ENCODE measurements around the gene PDGFA.

The PDGFA gene

DNA sequence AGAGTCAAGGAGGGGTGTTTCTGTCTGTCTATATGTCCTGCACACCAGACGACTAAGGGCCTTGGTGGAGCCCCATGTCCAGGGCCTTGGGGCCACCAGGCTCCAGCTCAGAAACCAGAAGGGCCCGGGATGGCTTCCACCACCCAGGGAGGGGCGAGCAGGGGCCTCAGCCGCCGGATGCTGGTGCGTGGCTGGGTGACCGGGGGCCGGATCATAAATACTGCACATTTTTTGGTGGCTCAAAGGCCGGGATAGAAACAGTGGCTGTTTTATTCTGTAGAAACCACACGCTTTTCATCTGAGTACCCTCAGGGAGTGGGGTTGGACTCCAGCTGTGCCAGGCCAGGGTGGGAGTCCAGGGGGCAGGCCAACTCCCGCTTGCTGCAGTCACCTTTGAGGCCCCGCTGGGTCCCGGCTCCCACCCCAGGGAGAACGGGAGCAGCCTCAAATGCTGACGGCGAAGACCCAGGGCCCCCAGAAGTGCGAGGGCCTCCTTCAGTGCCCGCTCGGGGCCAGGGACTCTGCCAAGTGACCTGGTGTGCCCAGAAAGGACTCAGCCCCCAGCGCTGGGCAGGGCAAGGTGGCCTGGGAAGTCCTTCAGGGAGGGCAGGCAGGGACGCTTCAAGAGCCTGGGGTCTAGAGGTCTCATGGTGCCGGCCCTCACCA is 28.2 kb downstream of the PDGFA start:
- Histone ChIP-seq H3K36me3 (ENCODE audit: control insufficient read depth, insufficient read depth, low read length) (no peaks in the 10 kb centered on the region), H3K4me3 (ENCODE audit: low read length) (no peak overlapping the region), H3K27ac (ENCODE audit: low read depth, low read length) (no peak overlapping the region), H3K27me3 (ENCODE audit: control insufficient read depth, insufficient read depth, low read length) (no peaks in the 10 kb centered on the region), H3K9ac (ENCODE audit: low read length) (no peak overlapping the region), H3K4me1 (ENCODE audit: control insufficient read depth, insufficient read depth, low read length) (no peaks in the 10 kb centered on the region)

DNA sequence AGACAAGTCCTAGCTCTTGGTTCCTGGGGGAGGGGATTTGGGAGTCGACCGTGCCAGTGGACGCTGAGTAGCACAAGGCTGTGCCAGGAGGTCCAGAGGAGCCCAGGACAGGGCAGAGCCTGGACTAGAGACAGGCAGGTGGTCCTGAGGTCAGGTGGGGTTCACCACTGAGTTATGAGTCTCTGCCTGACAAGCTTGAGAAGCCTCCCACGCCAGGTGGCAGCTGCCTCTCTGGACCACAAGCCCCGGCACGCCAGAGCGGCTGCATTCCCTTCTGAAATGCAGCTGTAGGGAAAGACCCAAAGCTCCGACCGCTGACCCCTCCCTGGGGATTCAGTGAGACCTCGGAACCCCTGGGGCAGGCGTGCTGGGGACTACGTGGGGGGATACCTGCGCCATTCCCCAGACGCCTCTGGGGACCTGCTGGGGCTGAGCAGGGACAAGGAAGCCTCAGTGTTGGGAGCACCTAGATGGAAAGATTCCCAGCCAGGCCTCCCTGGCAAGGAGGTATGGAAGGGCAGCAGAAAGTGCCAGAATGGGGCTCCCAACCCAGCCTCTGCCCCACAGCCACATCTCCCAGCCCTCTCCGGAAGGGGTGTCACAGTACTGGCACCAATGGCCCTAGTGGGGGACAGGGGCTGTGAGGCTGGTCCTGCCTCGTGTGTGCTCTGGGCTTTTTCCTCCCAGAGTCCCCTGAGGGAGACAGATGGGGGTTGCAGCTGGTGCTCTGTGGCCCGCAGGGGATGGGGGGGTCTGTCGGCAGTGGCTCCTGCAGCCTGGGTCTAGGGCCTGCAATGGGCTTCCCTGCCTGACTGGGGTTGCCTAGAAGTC is 29.0 kb downstream of the PDGFA start:
- H3K36me3 ChIP-seq (ENCODE audit: control insufficient read depth, insufficient read depth, low read length): no peaks in the 10 kb centered on the region
- no peaks in the 10 kb centered on the region for H3K4me1 ChIP-seq (ENCODE audit: control insufficient read depth, insufficient read depth, low read length)
- H3K27ac ChIP-seq (ENCODE audit: low read depth, low read length): no peak overlapping the region
- H3K27me3 ChIP-seq (ENCODE audit: control insufficient read depth, insufficient read depth, low read length): no peaks in the 10 kb centered on the region
- H3K4me3 ChIP-seq (ENCODE audit: low read length): no peak overlapping the region
- no peak overlapping the region for H3K9ac ChIP-seq (ENCODE audit: low read length)

DNA sequence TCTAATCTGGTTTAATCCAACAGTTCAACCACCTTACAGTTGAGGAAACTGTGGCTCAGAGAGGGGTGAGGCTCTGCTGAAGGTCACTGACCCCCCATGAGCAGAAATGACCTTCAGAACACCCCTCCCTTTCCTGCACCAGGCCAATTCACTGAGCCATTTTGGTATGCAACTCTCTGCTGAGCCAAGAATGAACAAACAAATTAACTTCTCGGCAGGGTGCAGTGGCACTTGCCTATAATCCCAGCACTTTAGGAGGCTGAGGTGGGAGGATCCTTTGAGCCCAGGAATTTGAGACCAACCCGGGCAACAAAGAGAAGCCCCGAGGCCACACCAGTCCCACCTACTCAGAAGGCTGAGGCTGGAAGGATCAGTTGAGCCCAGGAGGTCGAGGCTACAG is 29.8 kb downstream of the PDGFA start:
- Histone ChIP-seq H3K4me3 (ENCODE audit: low read length) (no peak overlapping the region), H3K27me3 (ENCODE audit: control insufficient read depth, insufficient read depth, low read length) (no peaks in the 10 kb centered on the region), H3K9ac (ENCODE audit: low read length) (no peak overlapping the region), H3K27ac (ENCODE audit: low read depth, low read length) (no peak overlapping the region), H3K36me3 (ENCODE audit: control insufficient read depth, insufficient read depth, low read length) (no peaks in the 10 kb centered on the region), H3K4me1 (ENCODE audit: control insufficient read depth, insufficient read depth, low read length) (no peaks in the 10 kb centered on the region)

DNA sequence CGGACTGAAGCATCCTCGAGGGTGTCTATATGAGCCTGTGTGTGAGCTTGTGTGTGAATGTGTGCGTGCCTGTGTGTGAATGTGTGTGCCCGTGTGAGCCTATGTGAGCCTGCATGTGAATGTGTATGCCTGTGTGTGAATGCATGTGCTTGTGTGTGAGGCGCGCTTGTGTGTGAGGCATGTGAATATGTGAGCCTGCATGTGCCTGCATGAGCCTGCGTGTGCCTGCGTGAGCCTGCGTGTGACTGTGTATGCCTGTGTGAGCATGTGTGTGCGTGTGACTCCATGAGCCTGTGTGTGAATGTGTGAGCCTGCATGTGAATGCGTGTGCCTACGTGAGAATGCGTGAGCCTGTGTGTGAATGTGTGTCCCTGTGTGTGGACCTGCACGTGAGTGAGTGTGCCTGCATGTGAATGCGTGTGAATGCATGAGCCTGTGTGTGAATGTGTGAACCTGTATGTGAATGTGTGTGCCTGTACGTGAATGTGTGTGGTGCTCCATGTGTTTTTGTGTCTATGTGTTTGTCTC is 33.4 kb downstream of the PDGFA start:
- no peaks in the 10 kb centered on the region for H3K4me1 ChIP-seq (ENCODE audit: control insufficient read depth, insufficient read depth, low read length)
- no peaks in the 10 kb centered on the region for H3K36me3 ChIP-seq (ENCODE audit: control insufficient read depth, insufficient read depth, low read length)
- H3K27me3 ChIP-seq (ENCODE audit: control insufficient read depth, insufficient read depth, low read length): no peaks in the 10 kb centered on the region
- no peak overlapping the region for H3K4me3 ChIP-seq (ENCODE audit: low read length)
- no peak overlapping the region for H3K27ac ChIP-seq (ENCODE audit: low read depth, low read length)
- no peak overlapping the region for H3K9ac ChIP-seq (ENCODE audit: low read length)

DNA sequence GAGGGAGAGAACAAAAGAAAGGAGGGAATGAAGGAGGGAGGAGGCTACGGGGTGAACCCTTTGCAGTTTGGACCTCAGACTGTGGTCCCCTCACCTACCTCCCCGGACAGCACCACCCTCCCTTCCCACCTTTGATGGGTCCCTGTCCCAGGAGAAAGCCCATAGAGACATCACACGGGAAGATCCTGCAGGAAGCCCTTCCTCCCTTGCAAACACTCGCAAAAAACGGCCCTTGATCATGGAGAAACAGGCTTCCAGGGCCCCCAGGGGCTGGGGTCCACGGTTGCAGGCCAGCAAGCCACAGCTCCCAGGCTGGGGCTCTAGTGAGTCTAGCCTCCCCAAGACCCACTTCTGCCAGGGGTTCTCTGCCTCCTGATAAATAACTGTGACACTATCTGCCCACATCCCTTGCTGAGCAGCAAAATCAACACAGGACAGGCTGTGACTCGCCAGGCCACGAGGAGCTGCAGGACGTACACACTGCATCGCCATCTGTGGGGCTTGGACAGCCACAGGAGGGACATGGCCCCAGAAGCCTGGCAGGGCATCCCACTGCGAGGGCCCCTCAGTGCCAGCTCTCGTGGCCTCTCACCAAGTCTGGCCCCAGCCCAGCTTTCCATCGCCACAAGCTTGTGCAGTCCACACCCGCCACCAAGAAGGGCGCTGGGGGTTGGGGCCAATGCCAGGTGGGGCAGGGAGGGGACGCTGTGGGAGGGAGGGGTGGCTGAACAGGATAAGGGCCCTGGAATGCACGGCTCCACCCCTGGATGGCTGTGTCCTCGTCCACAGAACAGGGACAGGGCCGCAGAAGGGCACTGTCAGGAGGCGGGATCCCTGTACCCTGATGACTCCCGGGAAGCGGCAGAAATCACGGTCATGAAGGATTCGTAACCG is 34.2 kb downstream of the PDGFA start:
- H3K4me3 ChIP-seq (ENCODE audit: low read length): no peak overlapping the region
- H3K27me3 ChIP-seq (ENCODE audit: control insufficient read depth, insufficient read depth, low read length): no peaks in the 10 kb centered on the region
- no peaks in the 10 kb centered on the region for H3K4me1 ChIP-seq (ENCODE audit: control insufficient read depth, insufficient read depth, low read length)

DNA sequence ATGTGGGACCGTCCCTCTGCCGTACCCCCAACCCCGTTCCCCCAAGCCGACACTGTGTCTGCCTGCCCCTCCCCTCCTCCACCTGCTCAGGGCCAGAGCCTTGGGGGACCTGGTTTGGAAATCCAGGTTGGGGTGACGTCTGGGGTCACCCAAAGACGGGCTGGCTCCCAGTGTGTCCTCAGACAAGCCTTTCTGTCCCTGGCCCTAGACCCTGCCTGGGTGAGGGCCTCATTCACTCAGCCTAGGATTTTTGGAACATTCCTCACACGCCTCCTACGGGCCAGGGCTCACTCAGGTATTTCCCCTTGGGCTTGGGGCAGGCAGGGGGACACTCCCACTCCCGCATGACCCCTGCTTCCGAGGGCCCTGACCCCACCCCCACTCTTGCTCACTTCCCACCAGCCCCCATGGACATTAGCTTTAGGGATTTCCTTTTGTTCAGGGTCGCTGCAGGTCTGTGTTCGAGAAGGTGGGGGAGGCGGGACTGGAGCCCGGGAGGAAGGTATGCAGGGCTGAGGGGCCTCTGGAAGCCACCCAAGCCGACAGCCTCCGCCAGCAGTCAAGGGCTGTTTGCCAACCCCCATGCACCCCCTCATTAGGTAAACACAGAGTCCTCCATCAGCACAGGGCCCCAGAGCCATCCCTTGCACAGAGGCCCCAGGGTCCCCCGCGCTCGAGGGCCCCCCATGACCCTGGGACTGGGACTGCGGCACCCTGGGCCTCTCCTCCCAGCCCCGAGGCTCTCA is 35.1 kb downstream of the PDGFA start:
- Histone ChIP-seq H3K9ac (ENCODE audit: low read length) (no peak overlapping the region), H3K36me3 (ENCODE audit: control insufficient read depth, insufficient read depth, low read length) (no peaks in the 10 kb centered on the region), H3K4me1 (ENCODE audit: control insufficient read depth, insufficient read depth, low read length) (no peaks in the 10 kb centered on the region), H3K27me3 (ENCODE audit: control insufficient read depth, insufficient read depth, low read length) (no peaks in the 10 kb centered on the region), H3K27ac (ENCODE audit: low read depth, low read length) (no peak overlapping the region), H3K4me3 (ENCODE audit: low read length) (no peak overlapping the region)

More for the DNA sequence above, 34.2 kb downstream of the PDGFA start:
- Histone ChIP-seq H3K27ac (ENCODE audit: low read depth, low read length) (no peak overlapping the region), H3K9ac (ENCODE audit: low read length) (no peak overlapping the region), H3K36me3 (ENCODE audit: control insufficient read depth, insufficient read depth, low read length) (no peaks in the 10 kb centered on the region)

DNA sequence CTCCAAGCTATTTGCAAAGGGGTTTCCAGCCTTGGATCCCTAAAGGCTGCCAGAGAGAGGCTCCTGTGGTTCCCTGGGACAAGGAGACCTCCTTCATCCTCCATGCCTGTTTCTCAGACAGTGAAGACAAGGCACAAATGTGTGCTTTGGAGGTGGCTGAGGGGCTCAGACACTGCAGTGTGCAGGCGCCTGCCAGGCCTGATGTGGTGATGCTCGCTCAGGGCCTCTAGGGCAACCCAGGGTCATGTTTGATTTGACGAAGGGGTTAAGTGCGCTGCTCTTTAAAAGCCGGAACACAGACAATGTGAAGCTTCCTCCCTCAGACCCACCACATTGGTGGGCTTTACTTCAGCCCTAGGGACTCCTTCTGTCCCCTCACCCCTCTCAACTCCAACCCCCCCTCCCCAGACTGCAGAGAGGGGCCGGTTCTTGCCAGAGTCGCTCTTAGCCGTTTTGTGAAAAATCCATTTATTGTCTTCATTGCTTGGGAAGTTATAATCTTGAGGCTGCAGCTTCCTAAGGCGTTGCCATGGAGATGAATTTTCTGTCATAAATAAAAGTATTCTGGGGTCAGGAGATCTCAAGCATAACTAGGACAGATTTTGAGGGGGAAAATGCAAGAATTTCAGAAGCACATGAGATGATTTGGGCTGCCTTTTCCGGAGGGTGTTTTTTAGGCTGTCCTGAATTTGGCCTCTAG is 35.8 kb downstream of the PDGFA start:
- Histone ChIP-seq H3K27ac (ENCODE audit: low read depth, low read length) (no peak overlapping the region), H3K27me3 (ENCODE audit: control insufficient read depth, insufficient read depth, low read length) (no peaks in the 10 kb centered on the region), H3K36me3 (ENCODE audit: control insufficient read depth, insufficient read depth, low read length) (no peaks in the 10 kb centered on the region), H3K9ac (ENCODE audit: low read length) (no peak overlapping the region), H3K4me3 (ENCODE audit: low read length) (no peak overlapping the region), H3K4me1 (ENCODE audit: control insufficient read depth, insufficient read depth, low read length) (no peaks in the 10 kb centered on the region)

DNA sequence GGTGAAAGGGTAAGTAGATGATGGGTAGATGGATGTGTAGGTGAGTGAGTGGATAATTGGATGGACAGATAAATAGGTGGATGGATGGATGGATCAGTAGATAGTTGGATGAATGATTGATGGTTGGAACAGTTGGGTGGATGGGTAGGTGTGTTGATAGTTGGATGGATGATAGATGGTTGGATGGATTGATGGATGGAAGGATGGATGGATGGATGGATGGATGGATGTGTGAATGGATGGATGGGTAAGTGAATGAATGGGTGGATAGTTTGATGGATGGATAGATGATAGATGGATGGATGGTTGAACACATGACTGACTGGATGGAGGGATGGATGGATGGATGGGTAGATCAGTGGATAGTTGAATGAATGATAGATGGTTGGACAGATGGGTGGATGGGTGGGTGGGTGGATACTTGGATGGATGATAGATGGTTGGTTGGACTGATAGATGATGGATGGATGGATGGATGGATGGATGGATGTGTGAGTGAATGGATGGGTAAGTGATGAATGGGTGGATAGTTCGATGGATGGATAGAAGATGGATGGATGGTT is 37.0 kb downstream of the PDGFA start:
- H3K27me3 ChIP-seq (ENCODE audit: control insufficient read depth, insufficient read depth, low read length): no peaks in the 10 kb centered on the region
- no peak overlapping the region for H3K4me3 ChIP-seq (ENCODE audit: low read length)
- H3K4me1 ChIP-seq (ENCODE audit: control insufficient read depth, insufficient read depth, low read length): no peaks in the 10 kb centered on the region
- no peak overlapping the region for H3K9ac ChIP-seq (ENCODE audit: low read length)
- no peaks in the 10 kb centered on the region for H3K36me3 ChIP-seq (ENCODE audit: control insufficient read depth, insufficient read depth, low read length)
- no peak overlapping the region for H3K27ac ChIP-seq (ENCODE audit: low read depth, low read length)

DNA sequence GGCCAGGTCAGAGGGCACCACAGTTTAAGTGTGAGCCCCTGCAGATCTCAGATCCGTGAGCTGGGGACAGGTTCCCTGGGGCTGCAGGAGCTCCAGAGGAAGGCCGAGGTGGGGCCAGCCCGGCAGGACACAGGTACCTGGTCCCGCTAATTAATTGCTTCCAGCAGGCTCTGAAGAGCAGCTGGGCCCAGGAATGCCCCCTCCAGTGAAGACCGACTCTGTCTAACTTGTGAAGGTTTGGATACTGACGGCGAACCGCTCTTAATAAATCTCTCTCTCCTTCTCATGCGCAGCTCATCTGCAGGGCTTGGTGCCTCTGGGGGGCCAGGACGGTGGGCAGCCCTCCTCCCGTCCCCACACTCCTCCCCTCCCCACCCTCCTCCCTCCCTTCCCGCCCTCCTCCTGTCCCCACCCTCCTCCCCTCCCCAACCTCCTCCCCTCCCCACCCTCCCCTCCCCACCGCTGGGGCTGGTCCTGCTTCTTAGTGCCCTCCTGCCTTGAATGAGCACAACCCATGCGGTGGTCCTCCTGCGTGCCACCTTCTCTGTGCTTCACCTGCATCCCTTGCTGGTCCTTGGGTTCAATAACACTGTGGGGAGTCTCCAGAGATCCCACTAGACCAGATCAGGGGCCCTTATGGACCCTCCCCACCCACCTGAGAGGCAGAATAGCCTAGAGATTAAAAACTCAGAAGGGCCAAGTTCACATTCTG is 38.3 kb downstream of the PDGFA start:
- Histone ChIP-seq H3K27me3 (ENCODE audit: control insufficient read depth, insufficient read depth, low read length) (no peaks in the 10 kb centered on the region), H3K9ac (ENCODE audit: low read length) (no peak overlapping the region), H3K4me1 (ENCODE audit: control insufficient read depth, insufficient read depth, low read length) (no peaks in the 10 kb centered on the region), H3K4me3 (ENCODE audit: low read length) (no peak overlapping the region), H3K36me3 (ENCODE audit: control insufficient read depth, insufficient read depth, low read length) (no peaks in the 10 kb centered on the region), H3K27ac (ENCODE audit: low read depth, low read length) (no peak overlapping the region)

DNA sequence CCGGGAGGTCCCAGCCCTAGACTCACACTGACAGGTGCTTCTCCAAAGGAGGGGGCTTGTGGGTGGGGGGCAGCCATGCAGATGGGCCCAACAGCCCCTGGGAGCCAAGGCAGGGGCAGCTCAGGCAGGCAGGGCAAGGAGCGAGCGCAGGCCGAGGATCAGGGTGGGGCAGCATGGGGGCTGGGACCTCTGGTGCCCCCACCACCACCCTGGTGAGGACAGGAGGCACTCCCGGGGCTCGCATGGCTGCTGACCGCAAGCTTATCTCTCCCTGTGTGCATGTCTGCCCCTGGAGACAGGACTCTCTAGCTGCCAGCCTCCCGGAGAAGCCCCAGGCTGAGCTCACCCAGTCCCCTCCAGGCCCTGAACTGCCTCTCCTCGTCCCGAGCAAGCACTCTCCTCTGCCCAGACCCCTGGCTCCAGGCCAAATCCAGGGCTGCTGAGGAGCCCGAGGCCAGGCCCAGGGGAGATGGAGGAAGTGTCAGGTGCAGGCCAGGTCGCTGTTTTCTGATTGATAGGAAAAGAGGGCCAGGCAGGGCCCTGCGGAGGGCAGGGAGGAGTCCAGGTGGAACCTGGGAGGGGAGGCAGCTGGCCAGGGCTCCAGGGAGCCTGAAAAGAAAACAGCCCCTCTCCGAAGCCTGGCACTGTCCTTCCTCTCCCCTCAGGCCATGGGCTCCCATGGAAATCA is 39.0 kb downstream of the PDGFA start:
- H3K27me3 ChIP-seq (ENCODE audit: control insufficient read depth, insufficient read depth, low read length): no peaks in the 10 kb centered on the region
- H3K4me1 ChIP-seq (ENCODE audit: control insufficient read depth, insufficient read depth, low read length): no peaks in the 10 kb centered on the region
- no peak overlapping the region for H3K9ac ChIP-seq (ENCODE audit: low read length)
- H3K4me3 ChIP-seq (ENCODE audit: low read length): no peak overlapping the region
- no peak overlapping the region for H3K27ac ChIP-seq (ENCODE audit: low read depth, low read length)
- H3K36me3 ChIP-seq (ENCODE audit: control insufficient read depth, insufficient read depth, low read length): no peaks in the 10 kb centered on the region

Measured in rectal smooth muscle tissue (tissue), 1 donor.